ENCODE measurements around the gene GAB1.

- no peak for TF ChIP-seq CTCF (IDR thresholded peaks at IDR 0.05)
- TF ChIP-seq POLR2AphosphoS5 (IDR thresholded peaks at IDR 0.05) = no peak
- no peak for TF ChIP-seq POLR2A (IDR thresholded peaks at IDR 0.05)
These were observed 68.5 kb downstream of the GAB1 start for GRCh38 chr4:143405075-143405730.
